ENCODE measurements around the gene CEP170B.

CEP170B gene

GRCh38 chr14:104821971-104822608 is 43.0 kb upstream of the CEP170B start:
- TF ChIP-seq CTCF (conservative IDR thresholded peaks at IDR 0.05): no peak
- H3K27ac ChIP-seq: no peak overlapping the region

- H3K27ac ChIP-seq: no peak overlapping the region
- no peak for TF ChIP-seq CTCF (conservative IDR thresholded peaks at IDR 0.05)
Observed at GRCh38 chr14:104822821-104823615, 42.0 kb upstream of the CEP170B start.

- TF ChIP-seq CTCF (conservative IDR thresholded peaks at IDR 0.05): no peak
- H3K27ac ChIP-seq: no peak overlapping the region
Observed at GRCh38 chr14:104824353-104824997, 40.6 kb upstream of the CEP170B start.

- TF ChIP-seq CTCF (conservative IDR thresholded peaks at IDR 0.05): peak; percentile 95
- peak overlapping the region; percentile 32; the same call in 1 of the 2 replicates for H3K27ac ChIP-seq
Observed at GRCh38 chr14:104826189-104826860, 38.7 kb upstream of the CEP170B start.

GRCh38 chr14:104826861-104827176 is 38.2 kb upstream of the CEP170B start:
- H3K27ac ChIP-seq: peak overlapping the region; percentile 13; the same call in 1 of the 2 replicates
- no peak for TF ChIP-seq CTCF (conservative IDR thresholded peaks at IDR 0.05)

- peak; percentile 71 for TF ChIP-seq CTCF (conservative IDR thresholded peaks at IDR 0.05)
- H3K27ac ChIP-seq: peak overlapping the region; percentile 13; the same call in 1 of the 2 replicates
Observed at GRCh38 chr14:104827177-104828055, 37.7 kb upstream of the CEP170B start.
